Spleen (tissue), 11 donors: Measurements from ENCODE around the gene ITM2B. TPM values are rescaled to one million over a fixed set of nuclear protein-coding genes. Genes with fewer than 3 reads are reported as not detected.
A peak's percentile ranks its signal among the peaks of the same experiment; 100 is the strongest.

Experiments used
- DNase-seq: peaks from one replicate; pipeline ENCODE4 v3.0.0-alpha.2; 2020
- H3K27ac ChIP-seq, 8 donors: fragments of 200-600 bp; sonication (generic) in 7 of 8; 1 replicate in 4 of 8; 2 replicates in 4 of 8; pipeline versions ENCODE4 v1.5.0 to v1.8.0; 2016 to 2021; ENCODE audit warnings: inconsistent platforms in 4 of 8, mild to moderate bottlenecking in 4 of 8, moderate library complexity in 1 of 8
- H3K27me3 ChIP-seq, 7 donors: fragments of 200-600 bp; sonication (generic) in 6 of 7; replicated peaks in 1 of 7; 1 replicate in 4 of 7; 2 replicates in 3 of 7; pipeline versions ENCODE4 v1.5.0 to v1.8.0; 2016 to 2021; ENCODE audit warnings: inconsistent platforms in 3 of 7, mild to moderate bottlenecking in 1 of 7
- H3K36me3 ChIP-seq, 6 donors: fragments of 200-600 bp; sonication (generic) in 5 of 6; 1 replicate in 4 of 6; 2 replicates in 2 of 6; pipeline versions ENCODE4 v1.5.0 to v1.8.0; 2016 to 2021; ENCODE audit warnings: inconsistent platforms in 2 of 6
- H3K4me1 ChIP-seq, 6 donors: fragments of 200-600 bp; sonication (generic) in 5 of 6; 1 replicate in 3 of 6; 2 replicates in 3 of 6; pipeline versions ENCODE4 v1.5.0 to v1.8.0; 2016 to 2021; ENCODE audit warnings: inconsistent platforms in 3 of 6
- H3K4me3 ChIP-seq, 8 donors: fragments of 200-600 bp; sonication (generic) in 7 of 8; 1 replicate in 4 of 8; 2 replicates in 4 of 8; pipeline versions ENCODE4 v1.5.0 to v1.8.0; 2016 to 2021; ENCODE audit warnings: inconsistent platforms in 4 of 8, mild to moderate bottlenecking in 4 of 8, moderate library complexity in 2 of 8
- H3K9me3 ChIP-seq, 8 donors: fragments of 200-600 bp; sonication (generic) in 7 of 8; 1 replicate in 4 of 8; 2 replicates in 4 of 8; pipeline versions ENCODE4 v1.5.0 to v1.8.0; 2016 to 2021; ENCODE audit warnings: inconsistent platforms in 4 of 8
- POLR2A ChIP-seq, 3 donors: fragments of 450-650 bp; IDR thresholded peaks; one replicate each; pipeline ENCODE4 v1.5.1; 2017; ENCODE audit warnings: antibody characterized with exemption in 3 of 3, mild to moderate bottlenecking in 1 of 3
- POLR2AphosphoS5 ChIP-seq, 3 donors: sonication (generic); formaldehyde crosslinking; IDR thresholded peaks; one replicate each; pipeline ENCODE4 v1.5.1; 2017; ENCODE audit warnings: antibody characterized with exemption in 3 of 3
- WGBS, 5 donors: extraction: QIAGEN DNeasy Blood & Tissue Kit in 3 of 5; methylation state at CpG; one replicate each; pipeline versions ENCODE4 v1.1.5 to v1.1.7; 2013 to 2018; 5-methylcytosine and 5-hydroxymethylcytosine counted together
- intact Hi-C: fragments of 100-400 bp; cut with DNase I; formaldehyde crosslinking; loops from one replicate; pipeline ENCODE4 v1.15.0; 2023; ENCODE audit warnings: low total_unique reads
- polyA plus RNA-seq, 3 donors: library from polyadenylated mRNA; stranded (reverse); fragments of 200-250 nt; gene quantifications; one replicate each; pipeline ENCODE4 v1.2.1, GENCODE V29; 2013
- total RNA-seq, 7 donors: library from RNA; depleted of rRNA in 3 of 7; stranded (reverse); fragments of >200 nt in 3 of 7; fragmentation: NEBNext Ultra II Directional in 4 of 7; extraction: Animal tissue kit (Norgen Biotek cat#: 25700) in 4 of 7; gene quantifications; one replicate each; pipeline versions ENCODE4 v1.1.0 to v1.2.1, GENCODE V29; 2016 to 2021
- TF ChIP-seq, protein P1 (sequence below), 11 experiments: fragments of 200-600 bp in 7 of 11; fragments of 450-650 bp in 4 of 11; sonication (generic) in 4 of 11; IDR thresholded peaks in 8 of 11; conservative IDR thresholded peaks in 3 of 11; 1 replicate in 7 of 11; 2 replicates in 4 of 11; pipeline versions ENCODE4 v1.4.0 to v1.8.0; 2016 to 2021; ENCODE audit warnings: antibody characterized with exemption in 11 of 11, inconsistent platforms in 4 of 11, mild to moderate bottlenecking in 1 of 11
- donor health status: healthy with polysubstance abuse.
- donor health status: DM: no; HTN: no; CAD: no; lungs with moderate emphysema.
- donor health status: DM: no; HTN: no; CAD: no.
- donor health status: Bipolar disorder and iron deficiency.
- donor health status: healthy.
- donor health status: DM: no; HTN: no; CAD: no.
- donor health status: DM: yes; HTN: yes; CAD: no.

ITM2B gene
- total and polyA plus RNA-seq, 10 donors: 244 to 890 (median 651) TPM

DNA sequence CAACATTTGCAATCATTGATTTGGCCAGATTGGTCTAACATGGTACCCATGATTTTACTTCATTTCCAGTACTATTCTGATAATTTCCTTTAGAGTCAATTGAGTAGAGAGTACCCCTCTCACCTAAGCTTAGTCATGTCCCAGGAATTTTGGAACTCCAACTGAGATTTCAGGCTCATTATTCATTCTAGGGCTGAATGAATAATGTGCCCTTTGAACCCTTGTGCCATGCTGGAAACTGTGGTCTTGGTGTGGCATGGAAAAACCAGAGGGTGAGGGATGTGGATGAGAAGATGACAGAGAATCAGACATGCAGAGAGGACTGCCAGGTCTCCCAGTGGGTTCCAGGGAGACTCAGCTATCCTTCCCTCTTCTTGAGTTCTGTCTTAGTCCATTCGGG, 30.2 kb downstream of the ITM2B start:
- no peak for DNase-seq
- Histone ChIP-seq H3K4me3 (no peak overlapping the region), H3K36me3 (peaks cover 0 to 92% (median 56%) of the 10 kb centered on the region in 6 donors), H3K9me3 (no peaks in the 10 kb centered on the region), H3K4me1 (peaks cover 9 to 79% (median 32%) of the 10 kb centered on the region in 6 donors), H3K27me3 (no peaks in the 10 kb centered on the region), H3K27ac (peak overlapping the region in 3 of 8 donors; percentile 41 to 66 (median 58))
- intact Hi-C loops: no loop called here
- 94 to 100% (median 100%) methylated on average over 1 of the region's 1 CpG for WGBS, 5 donors
- TF ChIP-seq POLR2AphosphoS5 (IDR thresholded peaks at IDR 0.05): peak in 1 of 3 donors; percentile 63
- TF ChIP-seq, protein P1, sequence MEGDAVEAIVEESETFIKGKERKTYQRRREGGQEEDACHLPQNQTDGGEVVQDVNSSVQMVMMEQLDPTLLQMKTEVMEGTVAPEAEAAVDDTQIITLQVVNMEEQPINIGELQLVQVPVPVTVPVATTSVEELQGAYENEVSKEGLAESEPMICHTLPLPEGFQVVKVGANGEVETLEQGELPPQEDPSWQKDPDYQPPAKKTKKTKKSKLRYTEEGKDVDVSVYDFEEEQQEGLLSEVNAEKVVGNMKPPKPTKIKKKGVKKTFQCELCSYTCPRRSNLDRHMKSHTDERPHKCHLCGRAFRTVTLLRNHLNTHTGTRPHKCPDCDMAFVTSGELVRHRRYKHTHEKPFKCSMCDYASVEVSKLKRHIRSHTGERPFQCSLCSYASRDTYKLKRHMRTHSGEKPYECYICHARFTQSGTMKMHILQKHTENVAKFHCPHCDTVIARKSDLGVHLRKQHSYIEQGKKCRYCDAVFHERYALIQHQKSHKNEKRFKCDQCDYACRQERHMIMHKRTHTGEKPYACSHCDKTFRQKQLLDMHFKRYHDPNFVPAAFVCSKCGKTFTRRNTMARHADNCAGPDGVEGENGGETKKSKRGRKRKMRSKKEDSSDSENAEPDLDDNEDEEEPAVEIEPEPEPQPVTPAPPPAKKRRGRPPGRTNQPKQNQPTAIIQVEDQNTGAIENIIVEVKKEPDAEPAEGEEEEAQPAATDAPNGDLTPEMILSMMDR (IDR thresholded peaks at IDR 0.05 in 8 of 11, conservative IDR thresholded peaks at IDR 0.05 in 3 of 11): no peak

DNA sequence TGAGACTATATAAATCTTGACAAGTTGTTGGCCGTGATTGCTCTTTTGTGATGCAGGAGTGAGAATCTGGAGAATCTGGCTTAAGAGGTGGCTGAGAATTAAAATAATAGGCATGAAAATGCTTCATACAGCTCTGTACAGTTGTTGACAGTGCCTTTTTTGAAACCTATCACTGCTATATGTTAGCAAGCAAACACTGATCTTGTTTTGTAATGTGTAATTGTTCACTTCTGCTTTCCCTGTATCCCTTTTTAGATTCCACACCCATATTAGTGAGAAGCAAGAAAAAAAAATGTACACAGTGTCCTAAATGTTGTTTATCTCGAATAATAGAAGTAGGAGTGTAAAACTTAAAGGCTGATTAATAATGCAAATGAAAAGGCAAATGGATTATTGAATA, 31.1 kb downstream of the ITM2B start:
- no peaks in the 10 kb centered on the region for H3K27me3 ChIP-seq
- H3K4me3 ChIP-seq: no peak overlapping the region
- 83 to 89% (median 85%) methylated on average over 2 of the region's 2 CpGs for WGBS, 5 donors
- DNase-seq: no peak
- H3K36me3 ChIP-seq: peaks cover 0 to 92% (median 49%) of the 10 kb centered on the region in 6 donors
- peaks cover 9 to 71% (median 32%) of the 10 kb centered on the region in 6 donors for H3K4me1 ChIP-seq
- H3K27ac ChIP-seq: peak overlapping the region in 3 of 8 donors; percentile 44 to 66 (median 58)
- H3K9me3 ChIP-seq: no peaks in the 10 kb centered on the region
- intact Hi-C loops: no loop called here
- TF ChIP-seq, protein P1 (IDR thresholded peaks at IDR 0.05 in 8 of 11, conservative IDR thresholded peaks at IDR 0.05 in 3 of 11): no peak
- no peak for TF ChIP-seq POLR2A (IDR thresholded peaks at IDR 0.05)
- no peak for TF ChIP-seq POLR2AphosphoS5 (IDR thresholded peaks at IDR 0.05)

DNA sequence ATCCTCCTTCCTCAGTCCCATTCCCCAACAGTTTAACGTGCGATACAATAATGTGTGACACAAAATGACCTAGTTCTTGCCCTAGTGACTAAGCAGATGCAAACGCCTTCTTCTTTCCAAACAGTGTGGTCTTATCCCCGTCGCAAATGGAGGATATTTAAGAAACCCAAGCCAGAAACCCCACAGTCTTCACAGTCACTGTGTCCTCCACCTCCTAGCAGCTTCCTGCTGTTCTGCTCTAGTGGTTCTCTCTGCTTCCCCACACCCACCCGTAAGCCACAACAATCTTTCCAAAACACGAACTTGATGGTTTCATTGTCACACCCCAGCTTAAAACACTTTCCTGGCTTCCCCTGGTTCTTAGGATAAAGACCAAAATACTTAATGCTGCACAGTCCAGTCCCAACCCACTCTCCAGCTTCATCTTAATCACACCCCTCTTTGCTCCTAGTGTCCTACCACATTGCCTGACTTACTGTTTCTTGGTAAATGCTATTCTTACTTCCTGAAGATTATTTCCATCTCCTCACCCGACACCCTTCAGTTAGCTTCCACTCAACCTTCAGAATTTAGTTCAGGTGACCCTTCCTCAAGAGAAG, 32.3 kb downstream of the ITM2B start:
- intact Hi-C loops: no loop called here
- peaks cover 9 to 58% (median 32%) of the 10 kb centered on the region in 6 donors for H3K4me1 ChIP-seq
- WGBS, 5 donors: 40 to 52% (median 46%) methylated on average over 8 of the region's 8 CpGs
- peak overlapping the region in 1 of 8 donors; percentile 4 for H3K4me3 ChIP-seq
- no peak for DNase-seq
- peaks cover 0 to 90% (median 40%) of the 10 kb centered on the region in 6 donors for H3K36me3 ChIP-seq
- peak overlapping the region in 5 of 8 donors; percentile 13 to 66 (median 44) for H3K27ac ChIP-seq
- no peaks in the 10 kb centered on the region for H3K9me3 ChIP-seq
- H3K27me3 ChIP-seq: no peaks in the 10 kb centered on the region
- no peak for TF ChIP-seq POLR2A (IDR thresholded peaks at IDR 0.05)
- TF ChIP-seq, protein P1 (IDR thresholded peaks at IDR 0.05 in 8 of 11, conservative IDR thresholded peaks at IDR 0.05 in 3 of 11): no peak
- peak in 1 of 3 donors; percentile 75 for TF ChIP-seq POLR2AphosphoS5 (IDR thresholded peaks at IDR 0.05)

DNA sequence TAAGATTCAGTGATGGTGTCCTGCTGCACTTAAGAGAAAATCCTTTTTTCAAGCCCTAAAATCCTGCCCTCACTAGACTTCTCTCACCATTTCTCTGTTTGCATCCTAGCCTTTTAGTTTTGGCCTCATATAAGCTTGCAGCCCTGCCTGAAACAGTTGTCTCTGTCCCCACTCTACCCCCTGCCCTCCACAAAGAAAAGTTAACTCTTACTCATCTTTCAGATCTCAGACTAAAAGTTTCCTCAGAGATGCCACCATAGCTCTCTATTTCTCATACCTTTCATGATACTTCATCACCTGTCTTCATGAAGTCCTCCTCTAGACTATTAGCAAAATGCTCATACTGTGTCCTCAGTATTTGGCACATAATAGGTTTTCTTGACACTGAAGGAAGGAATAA, 33.1 kb downstream of the ITM2B start:
- Histone ChIP-seq H3K4me1 (peaks cover 9 to 55% (median 32%) of the 10 kb centered on the region in 6 donors), H3K9me3 (no peaks in the 10 kb centered on the region), H3K27ac (peak overlapping the region in 3 of 8 donors; percentile 24 to 66 (median 58)), H3K4me3 (no peak overlapping the region), H3K27me3 (no peaks in the 10 kb centered on the region), H3K36me3 (peaks cover 0 to 85% (median 32%) of the 10 kb centered on the region in 6 donors)
- intact Hi-C loops: no loop called here
- no peak for DNase-seq
- TF ChIP-seq, protein P1 (IDR thresholded peaks at IDR 0.05 in 8 of 11, conservative IDR thresholded peaks at IDR 0.05 in 3 of 11): no peak
- TF ChIP-seq POLR2AphosphoS5 (IDR thresholded peaks at IDR 0.05) (no peak), POLR2A (IDR thresholded peaks at IDR 0.05) (no peak)
